GM21576 (cell line): ENCODE results near the gene POLA1.
A peak's percentile ranks its signal among the peaks of the same experiment; 100 is the strongest.

Experiments used
- ATAC-seq: cut with Tn5 transposase; IDR thresholded peaks from one replicate; pipeline ENCODE4 v1.9.1; 2021; ENCODE audit warnings: mild to moderate bottlenecking, moderate library complexity; ENCODE audit not compliant: unreplicated experiment

POLA1 gene

GRCh38 chrX:24876530-24877287, 183.0 kb downstream of the POLA1 start:
- no peak for ATAC-seq

GRCh38 chrX:24877288-24877664, 183.6 kb downstream of the POLA1 start:
- no peak for ATAC-seq

- no peak for ATAC-seq
These were observed 184.3 kb downstream of the POLA1 start for GRCh38 chrX:24877854-24878650.

- no peak for ATAC-seq
These were observed 186.0 kb downstream of the POLA1 start for GRCh38 chrX:24879679-24880078.

GRCh38 chrX:24886916-24887315, 193.2 kb downstream of the POLA1 start:
- no peak for ATAC-seq

GRCh38 chrX:24890677-24891076, 197.0 kb downstream of the POLA1 start:
- no peak for ATAC-seq

GRCh38 chrX:24899391-24899790, 205.7 kb downstream of the POLA1 start:
- ATAC-seq, result no peak

- no peak for ATAC-seq
These were observed 206.5 kb downstream of the POLA1 start for GRCh38 chrX:24900234-24900633.

GRCh38 chrX:24902806-24903205, 209.1 kb downstream of the POLA1 start:
- ATAC-seq, result no peak

- ATAC-seq, result no peak
These were observed 225.0 kb downstream of the POLA1 start for GRCh38 chrX:24918715-24919114.

GRCh38 chrX:24920769-24921168, 227.1 kb downstream of the POLA1 start:
- peak; percentile 62 for ATAC-seq

- no peak for ATAC-seq
These were observed 231.7 kb downstream of the POLA1 start for GRCh38 chrX:24925430-24925829.

GRCh38 chrX:24927372-24927771, 233.7 kb downstream of the POLA1 start:
- no peak for ATAC-seq

GRCh38 chrX:24928114-24928513, 234.4 kb downstream of the POLA1 start:
- no peak for ATAC-seq

GRCh38 chrX:24934279-24934678, 240.6 kb downstream of the POLA1 start:
- no peak for ATAC-seq

GRCh38 chrX:24945009-24945408, 251.3 kb downstream of the POLA1 start:
- no peak for ATAC-seq

- no peak for ATAC-seq
These were observed 252.7 kb downstream of the POLA1 start for GRCh38 chrX:24946369-24946768.

- ATAC-seq, result no peak
These were observed 261.0 kb downstream of the POLA1 start for GRCh38 chrX:24954732-24955131.

GRCh38 chrX:24955372-24955930, 261.7 kb downstream of the POLA1 start:
- no peak for ATAC-seq

- ATAC-seq, result no peak
These were observed 263.1 kb downstream of the POLA1 start for GRCh38 chrX:24956828-24957227.

- no peak for ATAC-seq
These were observed 268.1 kb downstream of the POLA1 start for GRCh38 chrX:24961809-24962208.

GRCh38 chrX:24963823-24964222, 270.1 kb downstream of the POLA1 start:
- no peak for ATAC-seq
